Transverse colon (tissue), 3 donors: ENCODE data around the gene MAPK8IP3.

Experiments
- CTCF ChIP-seq, 5 experiments: fragments of 200-600 bp in 3 of 5; fragments of 450-650 bp in 2 of 5; sonication (generic) in 3 of 5; IDR thresholded peaks; 1 replicate in 2 of 5; 2 replicates in 3 of 5; pipeline ENCODE4 v1.5.1; 2016 to 2017; ENCODE audit warnings: antibody characterized with exemption in 5 of 5, inconsistent platforms in 3 of 5, mild to moderate bottlenecking in 2 of 5, moderate library complexity in 1 of 5
- EP300 ChIP-seq: sonication (generic); formaldehyde crosslinking; IDR thresholded peaks from one replicate; pipeline ENCODE4 v1.6.1; 2017; ENCODE audit warnings: antibody characterized with exemption, low read depth

GRCh38 chr16:1731603-1732002 is 25.6 kb downstream of the MAPK8IP3 start:
- TF ChIP-seq CTCF (IDR thresholded peaks at IDR 0.05) (no peak), EP300 (no peak)
